GM06990 (cell line): Measurements from ENCODE around the gene CRYBB3.
"Not testable (repeated sequence)": the region's sequence is repeated elsewhere in the genome, so short reads cannot be mapped to it uniquely, and the experiment has no call there.

Experiments used
- DNase-seq: peaks from one replicate; pipeline ENCODE4 v3.0.0-alpha.2; 2011; ENCODE audit not compliant: insufficient read length; ENCODE audit errors: extremely low read depth
- H3K27me3 ChIP-seq: replicated peaks from 2 replicates; pipeline ENCODE4 v1.6.0; 2011; ENCODE audit warnings: low read length; ENCODE audit not compliant: control insufficient read depth, insufficient read depth
- H3K36me3 ChIP-seq: 2 replicates; pipeline ENCODE4 v1.5.1; 2011; ENCODE audit warnings: low read length; ENCODE audit not compliant: control insufficient read depth, insufficient read depth
- H3K4me3 ChIP-seq: replicated peaks from 2 replicates; pipeline ENCODE4 v1.5.1; 2011; ENCODE audit warnings: low read depth, mild to moderate bottlenecking, control low read depth, low read length
- TF ChIP-seq, protein P1 (sequence below): IDR thresholded peaks from 2 replicates; pipeline ENCODE4 v1.5.1; 2011; ENCODE audit warnings: low read length, control low read depth, mild to moderate bottlenecking, inconsistent platforms; ENCODE audit not compliant: insufficient read depth, poor library complexity, severe bottlenecking

The CRYBB3 gene

DNA sequence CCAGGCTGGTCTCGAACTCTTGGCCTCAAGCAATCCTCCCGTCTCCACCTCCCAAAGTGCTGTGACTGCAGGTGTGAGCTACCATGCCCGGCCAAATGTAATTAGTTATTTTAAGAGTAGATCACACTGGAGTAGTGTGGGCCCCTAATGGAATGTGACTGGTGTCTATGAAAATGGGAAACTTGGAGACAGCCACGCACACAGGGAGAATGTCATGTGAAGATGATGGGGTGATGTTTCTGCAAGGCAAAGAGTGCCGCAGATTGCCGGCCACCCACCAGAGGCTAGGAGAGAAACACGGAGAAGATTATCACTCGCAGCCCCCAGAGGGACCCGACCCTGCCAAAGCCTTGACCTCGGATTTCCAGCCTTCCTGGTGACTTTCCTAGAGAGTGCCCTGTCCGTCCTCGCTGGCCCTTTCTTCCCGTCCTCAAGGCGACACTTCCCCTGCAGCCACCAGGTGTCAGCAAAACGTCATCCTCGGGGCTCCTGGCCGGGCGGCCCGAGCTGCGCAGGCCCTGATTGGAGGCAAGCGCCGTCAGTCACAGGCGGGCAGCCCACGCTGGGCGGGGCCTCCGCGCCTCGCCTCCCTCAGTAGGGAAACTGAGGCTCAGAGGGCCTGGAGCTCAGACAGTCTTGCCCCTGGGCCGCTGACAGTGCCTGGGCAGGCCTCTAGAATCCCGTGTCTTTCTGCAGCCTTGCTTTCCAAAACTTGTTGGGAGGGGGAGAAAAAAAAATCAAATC lies 36.1 kb downstream of the CRYBB3 start:
- Histone ChIP-seq H3K4me3 (no peak overlapping the region), H3K36me3 (no peaks in the 10 kb centered on the region), H3K27me3 (peaks cover 4% of the 10 kb centered on the region; the same call in 1 of the 2 replicates)
- DNase-seq = peak; percentile 74
- TF ChIP-seq, protein P1, sequence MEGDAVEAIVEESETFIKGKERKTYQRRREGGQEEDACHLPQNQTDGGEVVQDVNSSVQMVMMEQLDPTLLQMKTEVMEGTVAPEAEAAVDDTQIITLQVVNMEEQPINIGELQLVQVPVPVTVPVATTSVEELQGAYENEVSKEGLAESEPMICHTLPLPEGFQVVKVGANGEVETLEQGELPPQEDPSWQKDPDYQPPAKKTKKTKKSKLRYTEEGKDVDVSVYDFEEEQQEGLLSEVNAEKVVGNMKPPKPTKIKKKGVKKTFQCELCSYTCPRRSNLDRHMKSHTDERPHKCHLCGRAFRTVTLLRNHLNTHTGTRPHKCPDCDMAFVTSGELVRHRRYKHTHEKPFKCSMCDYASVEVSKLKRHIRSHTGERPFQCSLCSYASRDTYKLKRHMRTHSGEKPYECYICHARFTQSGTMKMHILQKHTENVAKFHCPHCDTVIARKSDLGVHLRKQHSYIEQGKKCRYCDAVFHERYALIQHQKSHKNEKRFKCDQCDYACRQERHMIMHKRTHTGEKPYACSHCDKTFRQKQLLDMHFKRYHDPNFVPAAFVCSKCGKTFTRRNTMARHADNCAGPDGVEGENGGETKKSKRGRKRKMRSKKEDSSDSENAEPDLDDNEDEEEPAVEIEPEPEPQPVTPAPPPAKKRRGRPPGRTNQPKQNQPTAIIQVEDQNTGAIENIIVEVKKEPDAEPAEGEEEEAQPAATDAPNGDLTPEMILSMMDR = peak; percentile 83

DNA sequence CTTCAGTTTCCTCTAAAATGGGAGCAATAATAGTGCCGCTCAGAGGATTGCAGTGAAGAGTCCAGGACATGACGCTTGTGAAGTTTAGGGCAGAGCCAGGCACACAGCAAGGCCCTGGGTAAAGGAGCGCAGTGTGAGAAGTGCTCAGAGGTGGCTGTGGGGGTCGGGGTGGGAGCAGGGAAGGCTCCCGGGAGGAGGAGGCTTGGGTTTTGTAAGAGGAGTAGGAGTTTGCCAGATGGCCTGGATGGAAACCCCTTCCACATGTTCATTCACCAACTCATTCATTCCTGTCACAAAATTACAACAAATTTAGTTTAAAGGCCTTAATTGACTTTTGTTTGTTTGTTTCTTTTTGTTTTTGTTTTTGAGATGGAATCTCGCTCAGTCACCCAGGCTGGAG lies 36.8 kb downstream of the CRYBB3 start:
- DNase-seq = no peak
- Histone ChIP-seq H3K27me3 (peaks cover 4% of the 10 kb centered on the region; the same call in 1 of the 2 replicates), H3K4me3 (no peak overlapping the region), H3K36me3 (no peaks in the 10 kb centered on the region)
- TF ChIP-seq, protein P1 = no peak

DNA sequence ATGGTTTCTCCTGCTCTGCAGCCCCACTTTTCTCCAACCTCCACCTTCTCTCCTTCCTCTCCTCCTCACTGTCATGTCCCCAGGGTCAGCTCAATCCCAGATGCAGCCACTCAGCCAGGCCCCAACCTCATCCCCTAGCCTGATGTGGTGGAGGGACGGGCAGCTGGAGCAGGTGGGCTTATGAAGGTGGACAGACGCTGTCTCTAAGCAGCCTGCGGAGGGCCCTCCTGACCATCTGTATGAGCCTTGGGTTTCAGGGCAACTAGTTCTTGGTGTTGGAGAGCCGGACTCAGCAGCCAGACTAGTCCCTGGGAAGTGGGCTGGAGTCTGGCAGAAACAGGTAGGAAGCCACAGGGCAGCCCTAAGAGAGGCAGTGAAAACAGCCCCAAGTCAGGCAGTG lies 37.8 kb downstream of the CRYBB3 start:
- no peak for DNase-seq
- H3K36me3 ChIP-seq = no peaks in the 10 kb centered on the region
- no peak overlapping the region for H3K4me3 ChIP-seq
- TF ChIP-seq, protein P1 = no peak
- peaks cover 4% of the 10 kb centered on the region; the same call in 1 of the 2 replicates for H3K27me3 ChIP-seq

DNA sequence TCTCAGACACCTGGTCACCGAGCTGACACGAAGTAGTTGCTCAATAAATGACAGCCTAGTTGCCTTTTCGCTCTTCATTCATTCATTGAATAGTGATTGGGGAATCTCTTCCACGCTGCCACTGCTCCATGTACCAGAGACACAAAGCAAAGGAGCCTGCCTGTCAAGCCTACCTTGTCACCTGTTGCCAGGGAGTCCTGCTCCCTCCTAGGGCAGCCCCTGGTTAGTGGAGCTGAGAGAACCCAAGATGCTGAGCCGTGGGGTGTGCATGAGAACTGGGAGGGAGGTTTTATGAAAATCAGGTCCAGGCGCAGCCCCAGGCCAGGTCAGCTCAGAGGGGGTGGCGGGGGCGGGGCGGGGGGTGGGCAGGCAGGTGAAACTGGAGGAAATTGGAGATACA lies 38.4 kb downstream of the CRYBB3 start:
- H3K36me3 ChIP-seq, H3K27me3 ChIP-seq, DNase-seq, H3K4me3 ChIP-seq: not testable (repeated sequence)

DNA sequence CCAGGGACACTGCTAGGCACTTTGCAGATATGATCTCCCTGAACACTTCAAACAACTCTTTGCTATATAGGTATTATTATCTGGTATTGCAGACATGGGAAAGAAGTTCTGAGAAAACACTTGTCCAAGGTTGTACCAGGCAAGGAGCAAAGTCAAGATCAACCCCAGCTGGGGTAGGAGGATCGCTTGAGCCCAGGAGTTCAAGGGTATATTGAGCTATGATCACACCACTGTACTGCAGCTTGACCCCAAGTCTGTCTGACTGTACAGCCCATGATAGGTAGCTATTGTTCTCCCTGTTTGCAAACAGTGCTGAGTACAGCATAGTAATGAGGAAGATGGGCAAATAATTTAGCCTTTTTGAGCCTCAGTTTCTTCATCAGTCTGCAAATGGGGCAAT lies 55.5 kb downstream of the CRYBB3 start:
- H3K4me3 ChIP-seq, H3K36me3 ChIP-seq, H3K27me3 ChIP-seq, DNase-seq: not testable (repeated sequence)
